ENCODE data around the gene PZP. TPM values are rescaled to one million over a fixed set of nuclear protein-coding genes. Genes with fewer than 3 reads are reported as not detected.

PZP gene
- total and polyA plus RNA-seq, 2 of the 13 experiments (the other 11 are each of a cell fraction or from before 2014, with no cell fraction given) = 0.07 to 0.89 TPM

DNA sequence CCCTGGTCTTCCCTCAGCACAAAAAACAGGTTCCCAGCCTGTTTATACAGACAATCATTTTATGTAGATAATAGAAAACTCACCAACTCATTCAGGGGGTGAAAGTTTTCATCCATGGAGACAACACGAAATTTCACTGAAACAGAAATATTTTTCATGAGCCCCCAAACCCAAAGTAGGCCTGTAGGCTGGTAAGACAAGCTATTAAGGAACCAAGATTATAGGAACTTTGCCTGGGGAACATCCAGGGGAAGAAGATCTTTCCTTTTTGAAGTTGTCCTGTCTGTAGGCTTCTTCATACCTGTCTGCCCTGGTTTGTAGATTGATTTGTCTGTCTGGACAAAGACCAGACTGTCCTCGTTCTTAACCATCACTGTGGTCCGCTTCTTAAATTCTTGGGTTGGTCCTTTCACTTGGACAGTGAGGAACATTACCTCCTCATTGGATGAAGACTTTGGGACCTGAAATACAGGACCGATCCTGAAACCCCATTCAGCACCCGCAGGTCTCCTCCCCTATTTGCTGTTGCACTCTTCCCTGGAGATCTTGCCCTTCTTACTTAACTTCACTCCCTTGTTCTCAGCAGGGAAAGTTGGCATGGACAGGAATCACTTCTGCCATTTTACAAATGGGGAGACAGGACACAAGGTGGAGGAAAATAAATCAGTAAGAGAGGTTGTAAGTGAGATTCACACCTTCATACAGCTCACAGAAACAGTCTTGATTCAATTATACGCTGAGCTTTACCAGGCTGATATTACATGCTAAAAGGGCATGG lies 95.9 kb downstream of the PZP start (continued):
- TF ChIP-seq ZNF776 (CRISPR knock-in tag; IDR thresholded peaks at IDR 0.05) (no peak), SP4 (CRISPR knock-in tag; IDR thresholded peaks at IDR 0.05) (no peak), ZNF572 (CRISPR knock-in tag; IDR thresholded peaks at IDR 0.05) (no peak), IKZF1 (IDR thresholded peaks at IDR 0.05) (no peak), ZNF878 (CRISPR knock-in tag; IDR thresholded peaks at IDR 0.05) (peak; percentile 27; the same call in 1 of the 2 replicates), ZBTB7A (CRISPR knock-in tag; IDR thresholded peaks at IDR 0.05) (no peak), ZNF782 (CRISPR knock-in tag; IDR thresholded peaks at IDR 0.05; ENCODE audit: borderline replicate concordance) (no peak), SMAD3 (CRISPR knock-in tag; IDR thresholded peaks at IDR 0.05) (peak; percentile 23; the same call in 1 of the 2 replicates), ZNF83 (CRISPR knock-in tag; IDR thresholded peaks at IDR 0.05; ENCODE audit: borderline replicate concordance) (no peak), IRF1 (CRISPR knock-in tag; IDR thresholded peaks at IDR 0.05; ENCODE audit: low read depth) (no peak), MED1 (CRISPR knock-in tag; IDR thresholded peaks at IDR 0.05) (peak; percentile 28; the same call in 1 of the 2 replicates), ZNF205 (CRISPR knock-in tag; IDR thresholded peaks at IDR 0.05) (no peak), ZNF781 (CRISPR knock-in tag; IDR thresholded peaks at IDR 0.05; ENCODE audit: borderline replicate concordance, not compliant biosample characterization) (no peak), ZNF326 (CRISPR knock-in tag; IDR thresholded peaks at IDR 0.05; ENCODE audit: borderline replicate concordance) (no peak), IRX3 (CRISPR knock-in tag; IDR thresholded peaks at IDR 0.05; ENCODE audit: borderline replicate concordance, low read depth) (no peak), ZNF274 (CRISPR knock-in tag; IDR thresholded peaks at IDR 0.05) (no peak), ELK4 (CRISPR knock-in tag; IDR thresholded peaks at IDR 0.05; ENCODE audit: borderline replicate concordance) (no peak), POLR2A (IDR thresholded peaks at IDR 0.05; ENCODE audit: insufficient read depth in 1 of 2, low read depth in 2 of 2, low read length in 2 of 2) (peak in 1 of 2 experiments; percentile 23; a peak in 1 of 4 replicates), NFE2 (CRISPR knock-in tag; IDR thresholded peaks at IDR 0.05) (no peak)
- TF ChIP-seq, protein P1, sequence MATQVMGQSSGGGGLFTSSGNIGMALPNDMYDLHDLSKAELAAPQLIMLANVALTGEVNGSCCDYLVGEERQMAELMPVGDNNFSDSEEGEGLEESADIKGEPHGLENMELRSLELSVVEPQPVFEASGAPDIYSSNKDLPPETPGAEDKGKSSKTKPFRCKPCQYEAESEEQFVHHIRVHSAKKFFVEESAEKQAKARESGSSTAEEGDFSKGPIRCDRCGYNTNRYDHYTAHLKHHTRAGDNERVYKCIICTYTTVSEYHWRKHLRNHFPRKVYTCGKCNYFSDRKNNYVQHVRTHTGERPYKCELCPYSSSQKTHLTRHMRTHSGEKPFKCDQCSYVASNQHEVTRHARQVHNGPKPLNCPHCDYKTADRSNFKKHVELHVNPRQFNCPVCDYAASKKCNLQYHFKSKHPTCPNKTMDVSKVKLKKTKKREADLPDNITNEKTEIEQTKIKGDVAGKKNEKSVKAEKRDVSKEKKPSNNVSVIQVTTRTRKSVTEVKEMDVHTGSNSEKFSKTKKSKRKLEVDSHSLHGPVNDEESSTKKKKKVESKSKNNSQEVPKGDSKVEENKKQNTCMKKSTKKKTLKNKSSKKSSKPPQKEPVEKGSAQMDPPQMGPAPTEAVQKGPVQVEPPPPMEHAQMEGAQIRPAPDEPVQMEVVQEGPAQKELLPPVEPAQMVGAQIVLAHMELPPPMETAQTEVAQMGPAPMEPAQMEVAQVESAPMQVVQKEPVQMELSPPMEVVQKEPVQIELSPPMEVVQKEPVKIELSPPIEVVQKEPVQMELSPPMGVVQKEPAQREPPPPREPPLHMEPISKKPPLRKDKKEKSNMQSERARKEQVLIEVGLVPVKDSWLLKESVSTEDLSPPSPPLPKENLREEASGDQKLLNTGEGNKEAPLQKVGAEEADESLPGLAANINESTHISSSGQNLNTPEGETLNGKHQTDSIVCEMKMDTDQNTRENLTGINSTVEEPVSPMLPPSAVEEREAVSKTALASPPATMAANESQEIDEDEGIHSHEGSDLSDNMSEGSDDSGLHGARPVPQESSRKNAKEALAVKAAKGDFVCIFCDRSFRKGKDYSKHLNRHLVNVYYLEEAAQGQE (IDR thresholded peaks at IDR 0.05; ENCODE audit: borderline replicate concordance in 1 of 2, low read depth in 1 of 2, low read length in 2 of 2) = no peak
- TF ChIP-seq, protein P2, sequence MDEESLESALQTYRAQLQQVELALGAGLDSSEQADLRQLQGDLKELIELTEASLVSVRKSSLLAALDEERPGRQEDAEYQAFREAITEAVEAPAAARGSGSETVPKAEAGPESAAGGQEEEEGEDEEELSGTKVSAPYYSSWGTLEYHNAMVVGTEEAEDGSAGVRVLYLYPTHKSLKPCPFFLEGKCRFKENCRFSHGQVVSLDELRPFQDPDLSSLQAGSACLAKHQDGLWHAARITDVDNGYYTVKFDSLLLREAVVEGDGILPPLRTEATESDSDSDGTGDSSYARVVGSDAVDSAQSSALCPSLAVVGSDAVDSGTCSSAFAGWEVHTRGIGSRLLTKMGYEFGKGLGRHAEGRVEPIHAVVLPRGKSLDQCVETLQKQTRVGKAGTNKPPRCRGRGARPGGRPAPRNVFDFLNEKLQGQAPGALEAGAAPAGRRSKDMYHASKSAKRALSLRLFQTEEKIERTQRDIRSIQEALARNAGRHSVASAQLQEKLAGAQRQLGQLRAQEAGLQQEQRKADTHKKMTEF (CRISPR knock-in tag; IDR thresholded peaks at IDR 0.05) = no peak; the same call in 1 of the 2 replicates
- TF ChIP-seq, protein P3, sequence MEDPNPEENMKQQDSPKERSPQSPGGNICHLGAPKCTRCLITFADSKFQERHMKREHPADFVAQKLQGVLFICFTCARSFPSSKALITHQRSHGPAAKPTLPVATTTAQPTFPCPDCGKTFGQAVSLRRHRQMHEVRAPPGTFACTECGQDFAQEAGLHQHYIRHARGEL (CRISPR knock-in tag; IDR thresholded peaks at IDR 0.05) = no peak
